HepG2 (cell line): ENCODE measurements around the gene PCBD2. TPM values are rescaled to one million over a fixed set of nuclear protein-coding genes. Genes with fewer than 3 reads are reported as not detected.
A peak's percentile ranks its signal among the peaks of the same experiment; 100 is the strongest.

Experiments
- ARID5B ChIP-seq: IDR thresholded peaks from 2 replicates; pipeline ENCODE4 v1.4.0; 2020; ENCODE audit warnings: mild to moderate bottlenecking, missing genetic modification reagents
- CREB3 ChIP-seq: sonication (generic); formaldehyde crosslinking; IDR thresholded peaks from 2 replicates; pipeline ENCODE4 v1.5.0; 2020; ENCODE audit warnings: missing genetic modification reagents
- FLYWCH1 ChIP-seq: sonication (generic); formaldehyde crosslinking; IDR thresholded peaks from 2 replicates; pipeline ENCODE4 v1.8.1; 2023; ENCODE audit warnings: mild to moderate bottlenecking, missing genetic modification reagents
- NCOA1 ChIP-seq: sonication (generic); formaldehyde crosslinking; IDR thresholded peaks from 2 replicates; pipeline ENCODE4 v1.9.0; 2021; ENCODE audit warnings: missing genetic modification reagents
- NFE2L2 ChIP-seq: fragments of 150-350 bp; IDR thresholded peaks from 2 replicates; pipeline ENCODE4 v1.6.1; 2014; ENCODE audit warnings: low read length
- NFRKB ChIP-seq: fragments of 450-650 bp; IDR thresholded peaks from 2 replicates; pipeline ENCODE4 v1.6.1; 2017
- NR1H2 ChIP-seq: sonication (generic); formaldehyde crosslinking; IDR thresholded peaks from 2 replicates; pipeline ENCODE4 v1.8.1; 2022; ENCODE audit warnings: low read depth, missing genetic modification reagents, borderline replicate concordance
- ZNF510 ChIP-seq: sonication (generic); formaldehyde crosslinking; IDR thresholded peaks from 2 replicates; pipeline ENCODE4 v1.4.0; 2020; ENCODE audit warnings: low read depth, mild to moderate bottlenecking, missing genetic modification reagents
- ZNF615 ChIP-seq: sonication (generic); formaldehyde crosslinking; IDR thresholded peaks from 2 replicates; pipeline ENCODE4 v1.5.0; 2020; ENCODE audit warnings: mild to moderate bottlenecking, missing genetic modification reagents, borderline replicate concordance
- ZNF670 ChIP-seq: sonication (generic); formaldehyde crosslinking; IDR thresholded peaks from 2 replicates; pipeline ENCODE4 v1.8.0; 2022; ENCODE audit warnings: mild to moderate bottlenecking, missing genetic modification reagents, borderline replicate concordance
- ZNF75D ChIP-seq: sonication (generic); formaldehyde crosslinking; IDR thresholded peaks from 2 replicates; pipeline ENCODE4 v1.8.1; 2023; ENCODE audit warnings: missing genetic modification reagents, mild to moderate bottlenecking, borderline replicate concordance
- ZNF761 ChIP-seq: sonication (generic); formaldehyde crosslinking; conservative IDR thresholded peaks from 2 replicates; pipeline ENCODE4 v1.4.0; 2020; ENCODE audit warnings: mild to moderate bottlenecking, missing genetic modification reagents
- polyA plus RNA-seq, 8 experiments: library from polyadenylated mRNA; depleted of rRNA in 3 of 8; stranded (reverse) in 7 of 8; unstranded in 1 of 8; fragments of >200 nt; fragmentation: Illumina TruSeq in 4 of 8; extraction: Trizol in 4 of 8; gene quantifications; 2 replicates each; pipeline versions ENCODE4 v1.2.1 to v1.2.3, GENCODE V29; 2011 to 2016; ENCODE audit warnings: low read depth in 4 of 8, missing spikeins in 1 of 8, mixed read lengths in 1 of 8; ENCODE audit not compliant: insufficient read depth in 1 of 8
- total RNA-seq, 5 experiments: library from RNA; depleted of rRNA; stranded (reverse); fragments of >200 nt; fragmentation: Illumina TruSeq; extraction: Trizol; gene quantifications; 2 replicates each; pipeline ENCODE4 v1.2.3, GENCODE V29; 2016; ENCODE audit warnings: low read depth in 1 of 5
- TF ChIP-seq, protein P1 (sequence below), 2 experiments: sonication (generic) in 1 of 2; formaldehyde crosslinking in 1 of 2; IDR thresholded peaks; 2 replicates each; pipeline versions ENCODE4 v1.6.1 to v1.9.0; 2014 to 2022; ENCODE audit warnings: antibody characterized with exemption in 1 of 2, borderline replicate concordance in 1 of 2, inconsistent platforms in 1 of 2, low read depth in 1 of 2, missing genetic modification reagents in 1 of 2
- TF ChIP-seq, protein P2 (sequence below): sonication (generic); formaldehyde crosslinking; IDR thresholded peaks from 2 replicates; pipeline ENCODE4 v1.5.1; 2020; ENCODE audit warnings: missing genetic modification reagents, mild to moderate bottlenecking, borderline replicate concordance

The PCBD2 gene
- total and polyA plus RNA-seq, 2 of the 13 experiments (the other 11 are each of a cell fraction or from before 2014, with no cell fraction given), result 5.5 to 12.0 TPM

DNA sequence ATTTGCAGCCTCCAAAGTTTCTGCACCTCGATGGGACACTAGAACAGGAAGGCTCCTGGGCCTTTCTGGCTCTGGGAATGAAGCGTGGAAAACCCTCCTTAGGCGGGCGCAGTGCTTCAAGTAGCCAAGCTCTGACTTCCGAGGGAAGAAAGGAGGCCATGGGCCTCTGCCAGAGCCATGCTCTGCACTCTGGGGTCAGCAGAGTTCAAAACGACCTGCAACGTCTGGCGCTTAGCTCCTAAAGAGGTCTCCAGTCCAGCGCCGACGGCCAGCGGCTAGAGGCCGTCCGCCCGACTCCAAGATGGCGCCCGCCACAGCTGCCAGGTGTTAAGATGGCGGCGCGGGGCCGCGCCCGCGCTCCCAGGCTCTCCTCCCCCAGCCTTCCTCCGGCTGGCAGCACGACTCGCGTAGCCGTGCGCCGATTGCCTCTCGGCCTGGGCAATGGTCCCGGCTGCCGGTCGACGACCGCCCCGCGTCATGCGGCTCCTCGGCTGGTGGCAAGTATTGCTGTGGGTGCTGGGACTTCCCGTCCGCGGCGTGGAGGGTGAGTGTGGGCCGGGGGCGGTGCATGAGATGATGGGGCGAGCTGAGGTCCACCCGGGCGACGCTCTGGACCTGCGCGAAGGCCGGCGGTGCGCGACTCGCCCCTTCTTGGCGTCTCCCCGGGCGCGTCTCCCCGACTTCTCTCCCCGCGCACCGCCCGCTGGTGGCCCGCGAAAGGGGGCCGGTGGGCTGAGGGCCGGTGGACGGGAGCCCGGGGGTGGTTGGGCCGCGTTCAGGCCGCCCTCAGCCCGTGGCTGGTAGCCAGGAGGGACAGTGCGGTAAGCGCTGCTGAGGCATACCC lies 30.7 kb upstream of the PCBD2 start, which contains the start of gene TXNDC15 (continued):
- TF ChIP-seq, protein P1, sequence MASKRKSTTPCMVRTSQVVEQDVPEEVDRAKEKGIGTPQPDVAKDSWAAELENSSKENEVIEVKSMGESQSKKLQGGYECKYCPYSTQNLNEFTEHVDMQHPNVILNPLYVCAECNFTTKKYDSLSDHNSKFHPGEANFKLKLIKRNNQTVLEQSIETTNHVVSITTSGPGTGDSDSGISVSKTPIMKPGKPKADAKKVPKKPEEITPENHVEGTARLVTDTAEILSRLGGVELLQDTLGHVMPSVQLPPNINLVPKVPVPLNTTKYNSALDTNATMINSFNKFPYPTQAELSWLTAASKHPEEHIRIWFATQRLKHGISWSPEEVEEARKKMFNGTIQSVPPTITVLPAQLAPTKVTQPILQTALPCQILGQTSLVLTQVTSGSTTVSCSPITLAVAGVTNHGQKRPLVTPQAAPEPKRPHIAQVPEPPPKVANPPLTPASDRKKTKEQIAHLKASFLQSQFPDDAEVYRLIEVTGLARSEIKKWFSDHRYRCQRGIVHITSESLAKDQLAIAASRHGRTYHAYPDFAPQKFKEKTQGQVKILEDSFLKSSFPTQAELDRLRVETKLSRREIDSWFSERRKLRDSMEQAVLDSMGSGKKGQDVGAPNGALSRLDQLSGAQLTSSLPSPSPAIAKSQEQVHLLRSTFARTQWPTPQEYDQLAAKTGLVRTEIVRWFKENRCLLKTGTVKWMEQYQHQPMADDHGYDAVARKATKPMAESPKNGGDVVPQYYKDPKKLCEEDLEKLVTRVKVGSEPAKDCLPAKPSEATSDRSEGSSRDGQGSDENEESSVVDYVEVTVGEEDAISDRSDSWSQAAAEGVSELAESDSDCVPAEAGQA (IDR thresholded peaks at IDR 0.05; ENCODE audit: low read depth), result peak; percentile 98
- TF ChIP-seq, protein P1 (CRISPR knock-in tag; IDR thresholded peaks at IDR 0.05; ENCODE audit: borderline replicate concordance), result peak; percentile 41; the same call in 1 of the 2 replicates
- TF ChIP-seq ZNF510 (CRISPR knock-in tag) (peak; percentile 88; the same call in 1 of the 2 replicates), CREB3 (CRISPR knock-in tag) (peak; percentile 94), NFE2L2 (no peak), ZNF615 (CRISPR knock-in tag) (no peak), ZNF670 (peak; percentile 97), NFRKB (peak; percentile 91), NCOA1 (CRISPR knock-in tag) (no peak; the same call in 1 of the 2 replicates), FLYWCH1 (CRISPR knock-in tag) (peak; percentile 80; the same call in 1 of the 2 replicates), ARID5B (CRISPR knock-in tag) (peak; percentile 76), ZNF761 (no peak), ZNF75D (no peak), NR1H2 (CRISPR knock-in tag) (peak; percentile 91; the same call in 1 of the 2 replicates)
- TF ChIP-seq, protein P2, sequence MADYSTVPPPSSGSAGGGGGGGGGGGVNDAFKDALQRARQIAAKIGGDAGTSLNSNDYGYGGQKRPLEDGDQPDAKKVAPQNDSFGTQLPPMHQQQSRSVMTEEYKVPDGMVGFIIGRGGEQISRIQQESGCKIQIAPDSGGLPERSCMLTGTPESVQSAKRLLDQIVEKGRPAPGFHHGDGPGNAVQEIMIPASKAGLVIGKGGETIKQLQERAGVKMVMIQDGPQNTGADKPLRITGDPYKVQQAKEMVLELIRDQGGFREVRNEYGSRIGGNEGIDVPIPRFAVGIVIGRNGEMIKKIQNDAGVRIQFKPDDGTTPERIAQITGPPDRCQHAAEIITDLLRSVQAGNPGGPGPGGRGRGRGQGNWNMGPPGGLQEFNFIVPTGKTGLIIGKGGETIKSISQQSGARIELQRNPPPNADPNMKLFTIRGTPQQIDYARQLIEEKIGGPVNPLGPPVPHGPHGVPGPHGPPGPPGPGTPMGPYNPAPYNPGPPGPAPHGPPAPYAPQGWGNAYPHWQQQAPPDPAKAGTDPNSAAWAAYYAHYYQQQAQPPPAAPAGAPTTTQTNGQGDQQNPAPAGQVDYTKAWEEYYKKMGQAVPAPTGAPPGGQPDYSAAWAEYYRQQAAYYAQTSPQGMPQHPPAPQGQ (CRISPR knock-in tag), result no peak; the same call in 1 of the 2 replicates
